GM23338 (cell line): ENCODE measurements around the gene DNAH17. TPM values are rescaled to one million over a fixed set of nuclear protein-coding genes. Genes with fewer than 3 reads are reported as not detected.
A peak's percentile ranks its signal among the peaks of the same experiment; 100 is the strongest.

Experiments used
- ATAC-seq: fragments of 200-7000 bp; cut with Tn5 transposase; 3 replicates; pipeline ENCODE4 v1.9.1; 2020
- DNase-seq: peaks from one replicate; pipeline ENCODE4 v3.0.0-alpha.2; 2015; ENCODE audit warnings: low spot score
- H2AFZ ChIP-seq: fragments of 200-600 bp; sonication (generic); 2 replicates; pipeline ENCODE4 v1.8.0; 2016; ENCODE audit warnings: antibody characterized with exemption, mild to moderate bottlenecking, moderate library complexity
- H3F3A ChIP-seq: fragments of 200-600 bp; sonication (generic); replicated peaks from 2 replicates; pipeline ENCODE4 v1.8.0; 2017; ENCODE audit warnings: antibody characterized with exemption, mixed run types, low read depth
- H3K27ac ChIP-seq: fragments of 200-600 bp; sonication (generic); 2 replicates; pipeline ENCODE4 v1.6.1; 2016; ENCODE audit warnings: low read depth
- H3K27me3 ChIP-seq: fragments of 200-600 bp; sonication (generic); 2 replicates; pipeline ENCODE4 v1.8.0; 2016; ENCODE audit warnings: mild to moderate bottlenecking, mixed run types, moderate library complexity; ENCODE audit not compliant: insufficient read depth
- H3K36me3 ChIP-seq: fragments of 200-600 bp; sonication (generic); 2 replicates; pipeline ENCODE4 v1.8.0; 2016; ENCODE audit warnings: mild to moderate bottlenecking; ENCODE audit not compliant: insufficient read depth
- H3K4me1 ChIP-seq: fragments of 200-600 bp; sonication (generic); 2 replicates; pipeline ENCODE4 v1.8.0; 2016; ENCODE audit warnings: mild to moderate bottlenecking, moderate library complexity; ENCODE audit not compliant: insufficient read depth
- H3K4me2 ChIP-seq: fragments of 200-600 bp; sonication (generic); 2 replicates; pipeline ENCODE4 v1.7.1; 2017; ENCODE audit warnings: mixed run types
- H3K4me3 ChIP-seq: fragments of 200-600 bp; sonication (generic); 2 replicates; pipeline ENCODE4 v1.6.1; 2016; ENCODE audit warnings: mixed run types
- H3K79me2 ChIP-seq: fragments of 200-600 bp; sonication (generic); replicated peaks from 2 replicates; pipeline ENCODE4 v1.8.0; 2017; ENCODE audit warnings: mild to moderate bottlenecking; ENCODE audit not compliant: insufficient read depth
- H3K9me2 ChIP-seq: fragments of 200-600 bp; sonication (generic); 2 replicates; pipeline ENCODE4 v1.8.0; 2017; ENCODE audit not compliant: insufficient read depth
- H4K20me1 ChIP-seq: fragments of 200-600 bp; sonication (generic); replicated peaks from 2 replicates; pipeline ENCODE4 v1.8.0; 2017; ENCODE audit warnings: mild to moderate bottlenecking; ENCODE audit not compliant: insufficient read depth
- H3K27ac Mint-ChIP-seq: 2 replicates; pipeline ENCODE4 v1.8.0; 2020; ENCODE audit warnings: inconsistent platforms, mild to moderate bottlenecking, moderate library complexity, mixed read lengths
- H3K27me3 Mint-ChIP-seq: 3 replicates; pipeline ENCODE4 v1.8.0; 2022; ENCODE audit warnings: low read depth, mild to moderate bottlenecking, moderate library complexity, mixed read lengths, inconsistent platforms; ENCODE audit not compliant: insufficient read depth, poor library complexity
- H3K36me3 Mint-ChIP-seq: 3 replicates; pipeline ENCODE4 v1.8.0; 2021; ENCODE audit warnings: low read depth, mild to moderate bottlenecking, inconsistent platforms, moderate library complexity, mixed read lengths
- H3K4me1 Mint-ChIP-seq: 3 replicates; pipeline ENCODE4 v1.8.0; 2020; ENCODE audit warnings: mild to moderate bottlenecking, inconsistent platforms, mixed read lengths
- H3K4me3 Mint-ChIP-seq: 3 replicates; pipeline ENCODE4 v1.8.0; 2021; ENCODE audit warnings: moderate library complexity, mild to moderate bottlenecking, inconsistent platforms, mixed read lengths
- H3K9me3 Mint-ChIP-seq: 3 replicates; pipeline ENCODE4 v1.8.0; 2020; ENCODE audit warnings: moderate library complexity, mild to moderate bottlenecking, inconsistent platforms, mixed read lengths
- CREB1 ChIP-seq: fragments of 250-450 bp; sonication (Bioruptor Pico); IDR thresholded peaks from 2 replicates; pipeline ENCODE4 v1.5.0; 2020; ENCODE audit warnings: low read depth, mild to moderate bottlenecking, moderate library complexity
- JUNB ChIP-seq: IDR thresholded peaks from one replicate; pipeline ENCODE4 v1.6.1; 2016; ENCODE audit warnings: antibody characterized with exemption; ENCODE audit not compliant: unreplicated experiment
- POLR2AphosphoS5 ChIP-seq: IDR thresholded peaks from 2 replicates; pipeline ENCODE4 v1.6.1; 2016; ENCODE audit warnings: antibody characterized with exemption, low read depth
- REST ChIP-seq: IDR thresholded peaks from one replicate; pipeline ENCODE4 v1.6.1; 2018; ENCODE audit warnings: antibody characterized with exemption; ENCODE audit not compliant: unreplicated experiment
- STAT1 ChIP-seq: IDR thresholded peaks from one replicate; pipeline ENCODE4 v1.6.1; 2016; ENCODE audit warnings: antibody characterized with exemption; ENCODE audit not compliant: unreplicated experiment
- ZNF114 ChIP-seq: fragments of 250-450 bp; sonication (Bioruptor Pico); IDR thresholded peaks from 2 replicates; pipeline ENCODE4 v1.5.0; 2020; ENCODE audit warnings: mild to moderate bottlenecking, moderate library complexity
- ZNF331 ChIP-seq: fragments of 250-450 bp; sonication (Bioruptor Pico); IDR thresholded peaks from 2 replicates; pipeline ENCODE4 v1.5.0; 2020; ENCODE audit warnings: low read depth, mild to moderate bottlenecking, moderate library complexity
- polyA plus RNA-seq: library from polyadenylated mRNA; unstranded; fragments of >200 nt; fragmentation: Nextera tagmentation; extraction: Ambion mirVana; gene quantifications from 2 replicates; pipeline ENCODE4 v1.2.1, GENCODE V29; 2016
- total RNA-seq: library from RNA; depleted of rRNA; stranded (reverse); fragments of >200 nt; shearing (Covaris generic); gene quantifications from 2 replicates; pipeline ENCODE4 v1.2.3, GENCODE V29; 2014
- TF ChIP-seq, protein P1 (sequence below): fragments of 250-450 bp; sonication (Bioruptor Pico); IDR thresholded peaks from 2 replicates; pipeline ENCODE4 v1.5.0; 2020; ENCODE audit warnings: mild to moderate bottlenecking, moderate library complexity

DNAH17 gene
- total and polyA plus RNA-seq, 2 experiments from 2014 or later = 0.59 to 2.0 TPM

- TF ChIP-seq, protein P1, sequence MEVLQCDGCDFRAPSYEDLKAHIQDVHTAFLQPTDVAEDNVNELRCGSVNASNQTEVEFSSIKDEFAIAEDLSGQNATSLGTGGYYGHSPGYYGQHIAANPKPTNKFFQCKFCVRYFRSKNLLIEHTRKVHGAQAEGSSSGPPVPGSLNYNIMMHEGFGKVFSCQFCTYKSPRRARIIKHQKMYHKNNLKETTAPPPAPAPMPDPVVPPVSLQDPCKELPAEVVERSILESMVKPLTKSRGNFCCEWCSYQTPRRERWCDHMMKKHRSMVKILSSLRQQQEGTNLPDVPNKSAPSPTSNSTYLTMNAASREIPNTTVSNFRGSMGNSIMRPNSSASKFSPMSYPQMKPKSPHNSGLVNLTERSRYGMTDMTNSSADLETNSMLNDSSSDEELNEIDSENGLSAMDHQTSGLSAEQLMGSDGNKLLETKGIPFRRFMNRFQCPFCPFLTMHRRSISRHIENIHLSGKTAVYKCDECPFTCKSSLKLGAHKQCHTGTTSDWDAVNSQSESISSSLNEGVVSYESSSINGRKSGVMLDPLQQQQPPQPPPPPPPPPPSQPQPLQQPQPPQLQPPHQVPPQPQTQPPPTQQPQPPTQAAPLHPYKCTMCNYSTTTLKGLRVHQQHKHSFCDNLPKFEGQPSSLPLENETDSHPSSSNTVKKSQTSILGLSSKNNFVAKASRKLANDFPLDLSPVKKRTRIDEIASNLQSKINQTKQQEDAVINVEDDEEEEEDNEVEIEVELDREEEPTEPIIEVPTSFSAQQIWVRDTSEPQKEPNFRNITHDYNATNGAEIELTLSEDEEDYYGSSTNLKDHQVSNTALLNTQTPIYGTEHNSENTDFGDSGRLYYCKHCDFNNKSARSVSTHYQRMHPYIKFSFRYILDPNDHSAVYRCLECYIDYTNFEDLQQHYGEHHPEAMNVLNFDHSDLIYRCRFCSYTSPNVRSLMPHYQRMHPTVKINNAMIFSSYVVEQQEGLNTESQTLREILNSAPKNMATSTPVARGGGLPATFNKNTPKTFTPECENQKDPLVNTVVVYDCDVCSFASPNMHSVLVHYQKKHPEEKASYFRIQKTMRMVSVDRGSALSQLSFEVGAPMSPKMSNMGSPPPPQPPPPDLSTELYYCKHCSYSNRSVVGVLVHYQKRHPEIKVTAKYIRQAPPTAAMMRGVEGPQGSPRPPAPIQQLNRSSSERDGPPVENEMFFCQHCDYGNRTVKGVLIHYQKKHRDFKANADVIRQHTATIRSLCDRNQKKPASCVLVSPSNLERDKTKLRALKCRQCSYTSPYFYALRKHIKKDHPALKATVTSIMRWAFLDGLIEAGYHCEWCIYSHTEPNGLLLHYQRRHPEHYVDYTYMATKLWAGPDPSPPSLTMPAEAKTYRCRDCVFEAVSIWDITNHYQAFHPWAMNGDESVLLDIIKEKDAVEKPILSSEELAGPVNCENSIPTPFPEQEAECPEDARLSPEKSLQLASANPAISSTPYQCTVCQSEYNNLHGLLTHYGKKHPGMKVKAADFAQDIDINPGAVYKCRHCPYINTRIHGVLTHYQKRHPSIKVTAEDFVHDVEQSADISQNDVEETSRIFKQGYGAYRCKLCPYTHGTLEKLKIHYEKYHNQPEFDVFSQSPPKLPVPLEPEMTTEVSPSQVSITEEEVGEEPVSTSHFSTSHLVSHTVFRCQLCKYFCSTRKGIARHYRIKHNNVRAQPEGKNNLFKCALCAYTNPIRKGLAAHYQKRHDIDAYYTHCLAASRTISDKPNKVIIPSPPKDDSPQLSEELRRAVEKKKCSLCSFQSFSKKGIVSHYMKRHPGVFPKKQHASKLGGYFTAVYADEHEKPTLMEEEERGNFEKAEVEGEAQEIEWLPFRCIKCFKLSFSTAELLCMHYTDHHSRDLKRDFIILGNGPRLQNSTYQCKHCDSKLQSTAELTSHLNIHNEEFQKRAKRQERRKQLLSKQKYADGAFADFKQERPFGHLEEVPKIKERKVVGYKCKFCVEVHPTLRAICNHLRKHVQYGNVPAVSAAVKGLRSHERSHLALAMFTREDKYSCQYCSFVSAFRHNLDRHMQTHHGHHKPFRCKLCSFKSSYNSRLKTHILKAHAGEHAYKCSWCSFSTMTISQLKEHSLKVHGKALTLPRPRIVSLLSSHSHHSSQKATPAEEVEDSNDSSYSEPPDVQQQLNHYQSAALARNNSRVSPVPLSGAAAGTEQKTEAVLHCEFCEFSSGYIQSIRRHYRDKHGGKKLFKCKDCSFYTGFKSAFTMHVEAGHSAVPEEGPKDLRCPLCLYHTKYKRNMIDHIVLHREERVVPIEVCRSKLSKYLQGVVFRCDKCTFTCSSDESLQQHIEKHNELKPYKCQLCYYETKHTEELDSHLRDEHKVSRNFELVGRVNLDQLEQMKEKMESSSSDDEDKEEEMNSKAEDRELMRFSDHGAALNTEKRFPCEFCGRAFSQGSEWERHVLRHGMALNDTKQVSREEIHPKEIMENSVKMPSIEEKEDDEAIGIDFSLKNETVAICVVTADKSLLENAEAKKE (CRISPR knock-in tag) = no peak
- TF ChIP-seq POLR2AphosphoS5 = no peak
- no peak for TF ChIP-seq JUNB
- TF ChIP-seq ZNF114 (CRISPR knock-in tag) = no peak
- no peak for TF ChIP-seq REST
Measured at GRCh38 chr17:78558989-78559388, 18.2 kb downstream of the DNAH17 start (continued).

DNA sequence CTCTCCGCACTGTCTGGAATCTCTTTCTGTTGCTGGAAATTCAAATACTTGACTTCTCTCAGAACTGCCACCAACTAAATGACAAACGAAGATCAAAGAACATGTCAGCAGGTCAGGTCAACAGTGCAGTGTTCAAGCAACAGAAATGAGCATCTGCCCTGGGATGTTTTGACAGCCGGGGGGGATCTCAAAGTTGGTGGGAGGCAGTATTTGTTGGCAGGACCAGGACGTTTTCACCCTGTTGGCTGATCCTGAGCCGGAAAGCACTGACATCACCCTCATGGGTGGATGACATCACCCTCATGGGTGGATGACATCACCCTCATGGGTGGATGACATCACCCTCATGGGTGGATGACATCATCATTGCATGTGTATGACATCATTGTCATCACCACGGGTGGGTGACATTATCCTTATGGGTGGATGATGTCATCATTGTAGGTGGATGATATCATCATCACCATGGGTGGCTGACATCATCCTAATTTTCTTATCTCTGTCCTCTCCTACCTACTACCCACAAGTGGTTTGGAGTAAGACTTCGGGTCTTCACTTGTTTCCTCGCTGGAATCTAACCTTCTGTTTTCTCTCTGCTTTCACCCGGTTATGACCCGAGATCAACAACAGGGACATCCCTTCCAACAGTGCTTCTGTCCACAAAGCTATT lies 18.9 kb downstream of the DNAH17 start:
- H3K27ac ChIP-seq = no peak overlapping the region
- peaks cover 9% of the 10 kb centered on the region for H3K9me2 ChIP-seq
- no peaks in the 10 kb centered on the region for H3F3A ChIP-seq
- H3K4me1 Mint-ChIP-seq = no peaks in the 10 kb centered on the region
- H3K27ac Mint-ChIP-seq = no peak overlapping the region
- DNase-seq = no peak
- H3K4me2 ChIP-seq = no peak overlapping the region
- H3K4me3 Mint-ChIP-seq = no peak overlapping the region
- H3K36me3 Mint-ChIP-seq = no peaks in the 10 kb centered on the region
- no peaks in the 10 kb centered on the region for H3K27me3 ChIP-seq
- ATAC-seq = no peak
- no peak overlapping the region for H2AFZ ChIP-seq
- H3K36me3 ChIP-seq = no peaks in the 10 kb centered on the region
- H3K79me2 ChIP-seq = no peaks in the 10 kb centered on the region
- no peaks in the 10 kb centered on the region for H4K20me1 ChIP-seq
- no peak for TF ChIP-seq STAT1
- no peak for TF ChIP-seq ZNF331 (CRISPR knock-in tag)
- peak; percentile 93 for TF ChIP-seq CREB1 (CRISPR knock-in tag)
- H3K4me3 ChIP-seq = no peak overlapping the region
- H3K4me1 ChIP-seq = no peaks in the 10 kb centered on the region
- H3K27me3 Mint-ChIP-seq = no peaks in the 10 kb centered on the region
- H3K9me3 Mint-ChIP-seq = no peaks in the 10 kb centered on the region
